K562 (cell line): ENCODE measurements around the gene TMEM143. TPM values are rescaled to one million over a fixed set of nuclear protein-coding genes. Genes with fewer than 3 reads are reported as not detected.

Source experiments
- ATAC-seq: fragments of 200-7000 bp; cut with Tn5 transposase; 3 replicates; pipeline ENCODE4 v1.9.1; 2020; ENCODE audit warnings: moderate library complexity
- BruUV-seq: library from RNA; stranded (reverse); fragments of 400-500 nt; replicated peaks from 2 replicates; lab custom pipeline; 2021; lab: Mats Ljungman, UMichigan
- CTCF ChIA-PET: fragments of 300-600 bp; formaldehyde crosslinking; extraction: SDS; loops from one replicate; lab custom pipeline; 2021; ENCODE audit warnings: low intra/inter-chr PET ratio; lab: Yijun Ruan, JAX
- POLR2A ChIA-PET: fragments of 300-600, 350-650 bp; sonication (Branson Sonifier 250); formaldehyde crosslinking; extraction: SDS; loops from one replicate; lab custom pipeline; 2021; ENCODE audit warnings: antibody characterized with exemption, inconsistent platforms; lab: Yijun Ruan, JAX
- DNase-seq, 4 experiments: peaks; one replicate each; pipeline versions ENCODE4 v3.0.0 to v3.0.0-alpha.2; 2011 to 2018; ENCODE audit warnings: low spot score in 3 of 4, mixed read lengths in 3 of 4; ENCODE audit errors: extremely low read depth in 1 of 4
- FAIRE-seq: peaks from 2 replicates; lab custom pipeline; 2011; peaks lifted over from hg19 to GRCh38; lab: Jason Lieb, UNC
- H2AFZ ChIP-seq: 2 replicates; pipeline ENCODE4 v1.6.0; 2011; ENCODE audit warnings: low read depth, low read length, control low read depth, inconsistent platforms
- H3K27ac ChIP-seq: fragments of 200-600 bp; 3 replicates; pipeline ENCODE4 v1.8.0; 2011; ENCODE audit warnings: low read depth, mild to moderate bottlenecking, control low read depth, inconsistent platforms, low read length, moderate library complexity, mixed read lengths; ENCODE audit errors: extremely low read depth
- H3K27me3 ChIP-seq, 2 experiments: fragments of 300-600 bp in 1 of 2; 2 replicates in 1 of 2; 3 replicates in 1 of 2; pipeline versions ENCODE4 v1.6.0 to v1.8.0; 2011; ENCODE audit warnings: inconsistent platforms in 2 of 2, low read length in 2 of 2, mild to moderate bottlenecking in 1 of 2, mixed read lengths in 1 of 2, moderate library complexity in 1 of 2; ENCODE audit not compliant: control insufficient read depth in 2 of 2, insufficient read depth in 2 of 2
- H3K36me3 ChIP-seq: fragments of 300-600 bp; 3 replicates; pipeline ENCODE4 v1.8.0; 2011; ENCODE audit warnings: mild to moderate bottlenecking, low read length, inconsistent platforms; ENCODE audit not compliant: control insufficient read depth, insufficient read depth
- H3K4me1 ChIP-seq, 2 experiments: fragments of 200-600 bp in 1 of 2; replicated peaks in 1 of 2; 2 replicates in 1 of 2; 3 replicates in 1 of 2; pipeline versions ENCODE4 v1.5.1 to v1.8.0; 2011; ENCODE audit warnings: inconsistent platforms in 2 of 2, low read length in 2 of 2, mild to moderate bottlenecking in 1 of 2, mixed read lengths in 1 of 2, moderate library complexity in 1 of 2; ENCODE audit not compliant: control insufficient read depth in 2 of 2, insufficient read depth in 2 of 2
- H3K4me2 ChIP-seq: 2 replicates; pipeline ENCODE4 v1.6.1; 2011; ENCODE audit warnings: low read length, control low read depth, inconsistent platforms, mixed read lengths; ENCODE audit not compliant: insufficient read depth
- H3K4me3 ChIP-seq: fragments of 200-600 bp; sonication (generic), shearing (Covaris generic); 2 replicates; pipeline ENCODE4 v1.5.1; 2016; ENCODE audit warnings: control low read depth, inconsistent platforms
- H3K79me2 ChIP-seq: fragments of 200-600 bp; 3 replicates; pipeline ENCODE4 v1.8.0; 2011; ENCODE audit warnings: low read length, inconsistent platforms; ENCODE audit not compliant: control insufficient read depth, insufficient read depth
- H3K9ac ChIP-seq, 2 experiments: 2 replicates each; pipeline versions ENCODE4 v1.6.0 to v1.6.1; 2011; ENCODE audit warnings: low read depth in 2 of 2, low read length in 2 of 2, control low read depth in 1 of 2, inconsistent platforms in 1 of 2, mild to moderate bottlenecking in 1 of 2, mixed read lengths in 1 of 2; ENCODE audit not compliant: insufficient read depth in 1 of 2
- H3K9me1 ChIP-seq: one replicate; pipeline ENCODE4 v1.6.0; 2011; ENCODE audit warnings: inconsistent platforms, mild to moderate bottlenecking, low read length, moderate library complexity; ENCODE audit not compliant: control insufficient read depth, insufficient read depth
- H3K9me3 ChIP-seq: replicated peaks from 2 replicates; pipeline ENCODE4 v1.5.1; 2011; ENCODE audit warnings: low read depth, low read length, inconsistent platforms; ENCODE audit not compliant: control insufficient read depth, insufficient read depth
- H4K20me1 ChIP-seq: replicated peaks from 2 replicates; pipeline ENCODE4 v1.6.1; 2011; ENCODE audit warnings: low read length, inconsistent platforms, mixed read lengths; ENCODE audit not compliant: control insufficient read depth, insufficient read depth
- CBX2 ChIP-seq: fragments of 200-600 bp; sonication (generic); IDR thresholded peaks from one replicate; pipeline ENCODE4 v1.6.1; 2012; ENCODE audit warnings: mild to moderate bottlenecking, low read length, inconsistent platforms; ENCODE audit not compliant: insufficient read depth, poor library complexity, severe bottlenecking
- ESRRA ChIP-seq: fragments of 450-650 bp; IDR thresholded peaks from 2 replicates; pipeline ENCODE4 v1.6.1; 2014; ENCODE audit warnings: low read depth, mild to moderate bottlenecking, moderate library complexity, borderline replicate concordance
- PCBP2 ChIP-seq: fragments of 200-400 bp; formaldehyde crosslinking; IDR thresholded peaks from 2 replicates; pipeline ENCODE4 v1.6.1; 2018; ENCODE audit warnings: low read length, low read depth, mild to moderate bottlenecking, moderate library complexity; ENCODE audit not compliant: poor library complexity, severe bottlenecking
- PHF8 ChIP-seq: fragments of 200-600 bp; sonication (generic); IDR thresholded peaks from 2 replicates; pipeline ENCODE4 v1.6.1; 2012; ENCODE audit warnings: mixed run types, mild to moderate bottlenecking, inconsistent platforms, low read length, moderate library complexity, borderline replicate concordance
- POLR2AphosphoS5 ChIP-seq: IDR thresholded peaks from 2 replicates; pipeline ENCODE4 v1.6.1; 2011; ENCODE audit warnings: mild to moderate bottlenecking, low read depth, low read length, moderate library complexity; ENCODE audit not compliant: control insufficient read depth, insufficient read depth
- POLR2G ChIP-seq: fragments of 200-400 bp; formaldehyde crosslinking; IDR thresholded peaks from 2 replicates; pipeline ENCODE4 v1.6.1; 2017; ENCODE audit warnings: low read depth, mild to moderate bottlenecking, antibody characterized with exemption, low read length, moderate library complexity
- XRCC4 ChIP-seq: IDR thresholded peaks from one replicate; pipeline ENCODE4 v1.6.1; 2011; ENCODE audit not compliant: insufficient read depth, insufficient read length; ENCODE audit errors: extremely low read depth
- ZNF146 ChIP-seq: IDR thresholded peaks from one replicate; pipeline ENCODE4 v1.6.1; 2018; ENCODE audit warnings: missing compliant biosample characterization; ENCODE audit not compliant: unreplicated experiment
- ZNF311 ChIP-seq: fragments of 250-450 bp; sonication (Bioruptor Pico); IDR thresholded peaks from 2 replicates; pipeline ENCODE4 v1.4.0; 2020; ENCODE audit warnings: mild to moderate bottlenecking, moderate library complexity
- WGBS: fragments of 100-300 bp; shearing (Covaris generic); methylation state at CpG from one replicate; pipeline ENCODE4 v1.1.6; 2016; ENCODE audit warnings: low coverage, mixed read lengths; ENCODE audit not compliant: insufficient coverage; ENCODE audit errors: missing lambda C conversion rate; 5-methylcytosine and 5-hydroxymethylcytosine counted together
- in situ Hi-C: fragments of 300-500 bp; cut with MboI; formaldehyde crosslinking; loops from 4 replicates; pipeline ENCODE4 v1.15.0; 2018; ENCODE audit warnings: inconsistent platforms, mixed read lengths
- intact Hi-C: fragments of 100-400 bp; cut with micrococcal nuclease; formaldehyde crosslinking; loops from 2 replicates; pipeline ENCODE4 v1.14.2; 2022
- polyA plus RNA-seq, 8 experiments: library from polyadenylated mRNA; depleted of rRNA in 4 of 8; stranded (reverse) in 5 of 8; unstranded in 3 of 8; fragments of >200 nt; fragmentation: Nextera tagmentation in 2 of 8; fragmentation: Illumina TruSeq in 1 of 8; extraction: Ambion mirVana in 2 of 8; extraction: Trizol in 1 of 8; gene quantifications; 2 replicates each; pipeline versions ENCODE4 v1.2.1 to v1.2.3, GENCODE V29; 2011 to 2014; ENCODE audit warnings: inconsistent platforms in 1 of 8, missing spikeins in 1 of 8
- total RNA-seq, 7 experiments: library from RNA; depleted of rRNA in 6 of 7; stranded (reverse); fragments of >200 nt in 6 of 7; fragmentation: Illumina TruSeq in 2 of 7; extraction: Trizol in 2 of 7; gene quantifications; 2 replicates each; pipeline versions ENCODE4 v1.2.1 to v1.2.3, GENCODE V29; 2011 to 2021; ENCODE audit warnings: low replicate concordance in 1 of 7
- TF ChIP-seq, protein P1 (sequence below): sonication (generic); formaldehyde crosslinking; IDR thresholded peaks from 2 replicates; pipeline ENCODE4 v1.8.1; 2023; ENCODE audit warnings: mild to moderate bottlenecking, missing genetic modification reagents, moderate library complexity
- TF ChIP-seq, protein P2 (sequence below): fragments of 250-450 bp; sonication (Bioruptor Pico); IDR thresholded peaks from 2 replicates; pipeline ENCODE4 v1.4.0; 2020; ENCODE audit warnings: mild to moderate bottlenecking, moderate library complexity

TMEM143 gene
- total and polyA plus RNA-seq, 9 of the 15 experiments (the other 6 are each of a cell fraction or from before 2014, with no cell fraction given) = 0.66 to 8.8 (median 4.3) TPM

DNA sequence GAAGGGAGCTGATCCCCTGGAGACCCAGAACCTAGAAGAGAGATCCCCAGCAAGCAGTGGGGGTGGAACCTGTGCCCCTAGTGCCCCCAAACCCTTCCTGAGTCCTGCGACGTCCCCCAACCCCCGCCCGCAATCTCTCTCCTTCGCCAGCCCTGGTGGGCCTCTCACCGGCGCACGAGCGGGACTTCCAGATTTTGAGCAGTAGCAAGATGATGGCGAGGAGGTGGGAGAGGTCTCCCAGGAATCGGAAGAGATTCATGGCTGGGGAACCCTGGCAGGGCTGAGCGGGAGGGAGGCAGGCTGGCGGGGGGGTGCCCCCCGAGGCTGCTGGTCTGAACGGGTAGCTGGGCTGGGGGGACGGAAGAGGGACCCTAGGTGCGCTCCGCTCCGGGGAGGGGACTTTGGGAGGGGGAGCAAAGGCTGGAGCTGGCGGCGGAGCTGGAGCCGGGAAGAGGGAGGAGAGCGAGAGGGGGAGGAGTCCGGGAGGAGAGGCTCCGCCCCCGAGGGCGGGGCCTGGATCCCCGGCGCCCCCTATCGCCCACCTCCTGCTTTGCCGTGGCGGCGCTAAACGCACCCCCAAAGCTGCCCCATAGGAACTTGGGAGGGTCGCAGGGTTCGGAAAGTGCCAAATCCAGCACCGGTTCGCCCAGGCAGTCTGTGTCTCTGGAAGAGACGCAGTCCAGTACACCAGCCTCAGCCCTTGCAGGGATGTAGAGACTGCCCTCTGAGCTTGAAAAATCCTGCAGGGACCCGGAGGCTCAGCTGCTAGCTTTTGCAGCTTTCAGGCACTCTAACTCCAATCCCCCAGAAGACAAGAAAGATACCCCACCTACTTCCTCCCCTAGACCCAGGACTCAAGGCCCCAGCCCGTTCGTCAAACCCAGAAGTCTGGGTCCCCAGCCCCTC lies 27.6 kb upstream of the TMEM143 start, which contains the start of gene KDELR1:
KDELR1 (minus strand) TSS at position 452 of the 906 bp plus-strand sequence; CDS start at position 259, 193 bp downstream.
- H2AFZ ChIP-seq = peak within 1 kb of the TSS; percentile 94
- POLR2A ChIA-PET = interaction anchor here (0.5 to 2.1 kb wide), 14 partner anchors 8 to 1806 kb away, joined by 3 to 13 read pairs (median 4); partner anchors contain the start of genes SYNGR4 and TMEM143
- peaks cover 13 to 63% of the 10 kb centered on the region in 2 experiments; a peak in 4 of 5 replicates for H3K4me1 ChIP-seq
- CTCF ChIA-PET = interaction anchor here (0.6 to 1.4 kb wide), 3 partner anchors 183 to 487 kb away, joined by 3 to 4 read pairs (median 4); no protein-coding TSS in a partner anchor
- peaks cover 32% of the 10 kb centered on the region for H3K36me3 ChIP-seq
- peak within 1 kb of the TSS; percentile 94 to 98 for H3K9ac ChIP-seq
- 4% methylated on average over 23 of the region's 42 CpGs for WGBS
- intact Hi-C loops = loop anchor here (2.0 to 10.0 kb wide), 3 partner anchors 27 to 103 kb away; partner anchors contain the start of genes EMP3 and SYNGR4
- peak within 1 kb of the TSS; percentile 92 for H3K27ac ChIP-seq
- H3K9me3 ChIP-seq = no peaks in the 10 kb centered on the region
- H4K20me1 ChIP-seq = no peaks in the 10 kb centered on the region
- in situ Hi-C loops = no loop called here
- FAIRE-seq (peak; percentile 80), DNase-seq (peak; percentile 78 to 92 (median 90)), ATAC-seq (peak; percentile 83)
- H3K4me3 ChIP-seq = peak within 1 kb of the TSS; percentile 88
- H3K79me2 ChIP-seq = peaks cover 22% of the 10 kb centered on the region
- peak within 1 kb of the TSS; percentile 91 for H3K4me2 ChIP-seq
- H3K9me1 ChIP-seq = no peaks in the 10 kb centered on the region
- BruUV-seq = TSS peak; percentile 71
- no peaks in the 10 kb centered on the region for H3K27me3 ChIP-seq
- TF ChIP-seq, protein P1, sequence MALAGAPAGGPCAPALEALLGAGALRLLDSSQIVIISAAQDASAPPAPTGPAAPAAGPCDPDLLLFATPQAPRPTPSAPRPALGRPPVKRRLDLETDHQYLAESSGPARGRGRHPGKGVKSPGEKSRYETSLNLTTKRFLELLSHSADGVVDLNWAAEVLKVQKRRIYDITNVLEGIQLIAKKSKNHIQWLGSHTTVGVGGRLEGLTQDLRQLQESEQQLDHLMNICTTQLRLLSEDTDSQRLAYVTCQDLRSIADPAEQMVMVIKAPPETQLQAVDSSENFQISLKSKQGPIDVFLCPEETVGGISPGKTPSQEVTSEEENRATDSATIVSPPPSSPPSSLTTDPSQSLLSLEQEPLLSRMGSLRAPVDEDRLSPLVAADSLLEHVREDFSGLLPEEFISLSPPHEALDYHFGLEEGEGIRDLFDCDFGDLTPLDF = no peak
- TF ChIP-seq ZNF311 (CRISPR knock-in tag) (no peak), POLR2G (peak; percentile 67), CBX2 (no peak), POLR2AphosphoS5 (peak; percentile 52; the same call in 1 of the 2 replicates), ESRRA (no peak), XRCC4 (no peak), ZNF146 (CRISPR knock-in tag) (no peak), PCBP2 (no peak), PHF8 (no peak)
- TF ChIP-seq, protein P2, sequence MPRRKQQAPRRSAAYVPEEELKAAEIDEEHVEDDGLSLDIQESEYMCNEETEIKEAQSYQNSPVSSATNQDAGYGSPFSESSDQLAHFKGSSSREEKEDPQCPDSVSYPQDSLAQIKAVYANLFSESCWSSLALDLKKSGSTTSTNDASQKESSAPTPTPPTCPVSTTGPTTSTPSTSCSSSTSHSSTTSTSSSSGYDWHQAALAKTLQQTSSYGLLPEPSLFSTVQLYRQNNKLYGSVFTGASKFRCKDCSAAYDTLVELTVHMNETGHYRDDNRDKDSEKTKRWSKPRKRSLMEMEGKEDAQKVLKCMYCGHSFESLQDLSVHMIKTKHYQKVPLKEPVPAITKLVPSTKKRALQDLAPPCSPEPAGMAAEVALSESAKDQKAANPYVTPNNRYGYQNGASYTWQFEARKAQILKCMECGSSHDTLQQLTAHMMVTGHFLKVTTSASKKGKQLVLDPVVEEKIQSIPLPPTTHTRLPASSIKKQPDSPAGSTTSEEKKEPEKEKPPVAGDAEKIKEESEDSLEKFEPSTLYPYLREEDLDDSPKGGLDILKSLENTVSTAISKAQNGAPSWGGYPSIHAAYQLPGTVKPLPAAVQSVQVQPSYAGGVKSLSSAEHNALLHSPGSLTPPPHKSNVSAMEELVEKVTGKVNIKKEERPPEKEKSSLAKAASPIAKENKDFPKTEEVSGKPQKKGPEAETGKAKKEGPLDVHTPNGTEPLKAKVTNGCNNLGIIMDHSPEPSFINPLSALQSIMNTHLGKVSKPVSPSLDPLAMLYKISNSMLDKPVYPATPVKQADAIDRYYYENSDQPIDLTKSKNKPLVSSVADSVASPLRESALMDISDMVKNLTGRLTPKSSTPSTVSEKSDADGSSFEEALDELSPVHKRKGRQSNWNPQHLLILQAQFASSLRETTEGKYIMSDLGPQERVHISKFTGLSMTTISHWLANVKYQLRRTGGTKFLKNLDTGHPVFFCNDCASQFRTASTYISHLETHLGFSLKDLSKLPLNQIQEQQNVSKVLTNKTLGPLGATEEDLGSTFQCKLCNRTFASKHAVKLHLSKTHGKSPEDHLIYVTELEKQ (CRISPR knock-in tag) = no peak
